ENCODE data around the gene ADH1A.
"Not testable (repeated sequence)": the region's sequence is repeated elsewhere in the genome, so short reads cannot be mapped to it uniquely, and the experiment has no call there.

The ADH1A gene

GRCh38 chr4:99276417-99276816 is 14.4 kb downstream of the ADH1A start:
- no peak for DNase-seq

- no peak for DNase-seq
Measured at GRCh38 chr4:99275885-99276284, 14.9 kb downstream of the ADH1A start.

GRCh38 chr4:99275050-99275449 is 15.7 kb downstream of the ADH1A start:
- no peak for DNase-seq

GRCh38 chr4:99273704-99274103 is 17.1 kb downstream of the ADH1A start:
- DNase-seq = no peak

GRCh38 chr4:99264927-99265326 is 25.9 kb downstream of the ADH1A start:
- DNase-seq = no peak

GRCh38 chr4:99252746-99253145 is 38.0 kb downstream of the ADH1A start:
- DNase-seq = no peak

GRCh38 chr4:99248714-99249113 is 42.1 kb downstream of the ADH1A start:
- DNase-seq = no peak

- DNase-seq = no peak
Measured at GRCh38 chr4:99235955-99236354, 54.8 kb downstream of the ADH1A start.

- no peak for DNase-seq
Measured at GRCh38 chr4:99234331-99235010, 56.3 kb downstream of the ADH1A start.

GRCh38 chr4:99233397-99233796 is 57.4 kb downstream of the ADH1A start:
- not testable (repeated sequence) for DNase-seq

- not testable (repeated sequence) for DNase-seq
Measured at GRCh38 chr4:99228706-99229105, 62.1 kb downstream of the ADH1A start.

GRCh38 chr4:99227646-99228045 is 63.1 kb downstream of the ADH1A start:
- DNase-seq = not testable (repeated sequence)
